Natural killer cell (primary cell): ENCODE data around the gene GAS2L3. TPM values are rescaled to one million over a fixed set of nuclear protein-coding genes. Genes with fewer than 3 reads are reported as not detected.

Source experiments
- ATAC-seq, 3 donors: fragments of 150-1000 bp in 2 of 3; fragments of 200-7000 bp in 1 of 3; cut with Tn5 transposase; 1 replicate in 1 of 3; 2 replicates in 2 of 3; pipeline ENCODE4 v1.10.0; 2021; ENCODE audit warnings: mild to moderate bottlenecking in 2 of 3, moderate library complexity in 2 of 3
- DNase-seq, 2 donors: peaks; one replicate each; pipeline versions ENCODE4 v3.0.0 to v3.0.0-alpha.2; 2013 to 2021; ENCODE audit warnings: mixed read lengths in 1 of 2
- H3K27ac ChIP-seq: one replicate; pipeline ENCODE4 v1.5.1; 2013; ENCODE audit warnings: mild to moderate bottlenecking, low read length
- H3K27me3 ChIP-seq: one replicate; pipeline ENCODE4 v1.6.1; 2013; ENCODE audit warnings: low read length; ENCODE audit not compliant: control insufficient read depth, insufficient read depth
- H3K36me3 ChIP-seq: one replicate; pipeline ENCODE4 v1.6.1; 2013; ENCODE audit warnings: low read length; ENCODE audit not compliant: control insufficient read depth, insufficient read depth
- H3K4me1 ChIP-seq: one replicate; pipeline ENCODE4 v1.6.1; 2013; ENCODE audit warnings: low read length; ENCODE audit not compliant: control insufficient read depth, insufficient read depth
- H3K4me3 ChIP-seq: one replicate; pipeline ENCODE4 v1.5.1; 2013; ENCODE audit warnings: low read length
- H3K9me3 ChIP-seq: one replicate; pipeline ENCODE4 v1.6.1; 2013; ENCODE audit warnings: low read length; ENCODE audit not compliant: control insufficient read depth, insufficient read depth
- H3K27ac Mint-ChIP-seq, 2 donors: one replicate each; pipeline ENCODE4 v1.8.0; 2022; ENCODE audit warnings: mild to moderate bottlenecking in 2 of 2, mixed read lengths in 2 of 2, moderate library complexity in 1 of 2
- H3K27me3 Mint-ChIP-seq, 2 donors: one replicate each; pipeline ENCODE4 v1.8.0; 2022; ENCODE audit warnings: low read depth in 2 of 2, mixed read lengths in 2 of 2
- H3K36me3 Mint-ChIP-seq: one replicate; pipeline ENCODE4 v1.8.0; 2022; ENCODE audit warnings: mixed read lengths
- H3K4me1 Mint-ChIP-seq, 2 donors: one replicate each; pipeline ENCODE4 v1.8.0; 2022; ENCODE audit warnings: mixed read lengths in 2 of 2
- H3K4me3 Mint-ChIP-seq: one replicate; pipeline ENCODE4 v1.8.0; 2022; ENCODE audit warnings: mild to moderate bottlenecking, moderate library complexity, mixed read lengths
- H3K9me3 Mint-ChIP-seq, 2 donors: one replicate each; pipeline ENCODE4 v1.8.0; 2022; ENCODE audit warnings: mixed read lengths in 2 of 2
- WGBS: methylation state at CpG from one replicate; pipeline ENCODE4 v1.1.7; 2013; ENCODE audit warnings: missing lambda C conversion rate; ENCODE audit not compliant: insufficient coverage; 5-methylcytosine and 5-hydroxymethylcytosine counted together
- intact Hi-C: fragments of 100-400 bp; cut with micrococcal nuclease; formaldehyde crosslinking; loops from one replicate; pipeline ENCODE4 v1.14.2; 2022
- total RNA-seq, 4 donors: library from RNA; stranded (reverse); fragments of 120-200 nt in 1 of 4; gene quantifications; one replicate each; pipeline versions ENCODE4 v1.2.3 to v1.2.4, GENCODE V29; 2013 to 2022
- TF ChIP-seq, protein P1 (sequence below): fragments of 200-600 bp; IDR thresholded peaks from one replicate; pipeline ENCODE4 v1.8.0; 2022; ENCODE audit warnings: antibody characterized with exemption

GAS2L3 gene
- total RNA-seq, 3 donors from 2014 or later (not counting 1 experiment from before 2014, with no cell fraction given), result 0.66 to 1.4 (median 1.0) TPM

DNA sequence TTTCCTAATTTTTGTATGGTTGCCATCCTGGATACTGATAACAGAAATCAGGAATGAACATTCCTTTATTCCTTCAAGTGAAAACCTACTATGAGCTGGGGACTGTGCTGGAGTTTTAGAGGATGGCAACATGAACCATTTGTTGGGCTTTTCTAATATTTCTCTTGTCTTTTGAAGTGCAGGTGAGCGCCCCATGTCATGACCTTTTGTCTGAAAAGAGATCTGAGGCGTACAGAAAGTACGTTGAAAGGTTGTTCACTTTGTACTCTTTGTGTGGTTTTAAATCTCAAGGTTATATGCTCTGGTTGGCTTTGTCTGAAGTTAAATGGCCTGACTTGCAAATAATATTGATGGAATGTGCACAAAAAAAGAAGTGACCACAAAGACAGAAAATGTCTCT is 79.0 kb downstream of the GAS2L3 start:
- H3K27me3 Mint-ChIP-seq, result peaks cover 0 to 2% of the 10 kb centered on the region in 2 donors
- H3K4me1 Mint-ChIP-seq, result no peaks in the 10 kb centered on the region

DNA sequence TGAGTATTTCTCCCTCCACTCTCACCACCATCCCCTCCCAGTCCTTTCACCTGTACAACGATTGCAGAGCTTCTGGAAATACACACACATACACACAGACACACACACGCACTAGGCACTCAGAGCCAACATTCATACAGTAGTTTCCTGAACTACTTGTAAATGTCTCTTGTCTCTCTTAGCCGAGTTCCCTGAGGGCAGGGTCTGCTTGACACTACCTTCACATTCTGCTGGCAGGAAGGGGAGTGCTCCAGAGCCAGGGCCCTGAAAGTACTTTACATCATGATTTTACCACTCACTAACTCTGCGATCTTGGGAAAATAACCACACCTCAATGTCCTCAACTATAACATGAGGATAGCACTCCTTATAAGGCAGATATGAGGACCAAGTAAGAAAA is 82.7 kb downstream of the GAS2L3 start:
- H3K27me3 ChIP-seq, result no peaks in the 10 kb centered on the region

More for the DNA sequence above, 79.0 kb downstream of the GAS2L3 start:
- H3K9me3 Mint-ChIP-seq, result peaks cover 4% of the 10 kb centered on the region in 2 donors
- no peaks in the 10 kb centered on the region for H3K36me3 Mint-ChIP-seq
- intact Hi-C loops, result no loop called here
- no peaks in the 10 kb centered on the region for H3K36me3 ChIP-seq
- no peaks in the 10 kb centered on the region for H3K4me1 ChIP-seq
- no peak overlapping the region for H3K27ac ChIP-seq
- no peak for ATAC-seq
- no peak overlapping the region for H3K27ac Mint-ChIP-seq
- WGBS, result 71% methylated on average over 3 of the region's 3 CpGs
- no peak overlapping the region for H3K4me3 ChIP-seq
- no peak for DNase-seq
- H3K9me3 ChIP-seq, result no peaks in the 10 kb centered on the region
- no peaks in the 10 kb centered on the region for H3K27me3 ChIP-seq
- TF ChIP-seq, protein P1, sequence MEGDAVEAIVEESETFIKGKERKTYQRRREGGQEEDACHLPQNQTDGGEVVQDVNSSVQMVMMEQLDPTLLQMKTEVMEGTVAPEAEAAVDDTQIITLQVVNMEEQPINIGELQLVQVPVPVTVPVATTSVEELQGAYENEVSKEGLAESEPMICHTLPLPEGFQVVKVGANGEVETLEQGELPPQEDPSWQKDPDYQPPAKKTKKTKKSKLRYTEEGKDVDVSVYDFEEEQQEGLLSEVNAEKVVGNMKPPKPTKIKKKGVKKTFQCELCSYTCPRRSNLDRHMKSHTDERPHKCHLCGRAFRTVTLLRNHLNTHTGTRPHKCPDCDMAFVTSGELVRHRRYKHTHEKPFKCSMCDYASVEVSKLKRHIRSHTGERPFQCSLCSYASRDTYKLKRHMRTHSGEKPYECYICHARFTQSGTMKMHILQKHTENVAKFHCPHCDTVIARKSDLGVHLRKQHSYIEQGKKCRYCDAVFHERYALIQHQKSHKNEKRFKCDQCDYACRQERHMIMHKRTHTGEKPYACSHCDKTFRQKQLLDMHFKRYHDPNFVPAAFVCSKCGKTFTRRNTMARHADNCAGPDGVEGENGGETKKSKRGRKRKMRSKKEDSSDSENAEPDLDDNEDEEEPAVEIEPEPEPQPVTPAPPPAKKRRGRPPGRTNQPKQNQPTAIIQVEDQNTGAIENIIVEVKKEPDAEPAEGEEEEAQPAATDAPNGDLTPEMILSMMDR, result no peak
- no peak overlapping the region for H3K4me3 Mint-ChIP-seq

DNA sequence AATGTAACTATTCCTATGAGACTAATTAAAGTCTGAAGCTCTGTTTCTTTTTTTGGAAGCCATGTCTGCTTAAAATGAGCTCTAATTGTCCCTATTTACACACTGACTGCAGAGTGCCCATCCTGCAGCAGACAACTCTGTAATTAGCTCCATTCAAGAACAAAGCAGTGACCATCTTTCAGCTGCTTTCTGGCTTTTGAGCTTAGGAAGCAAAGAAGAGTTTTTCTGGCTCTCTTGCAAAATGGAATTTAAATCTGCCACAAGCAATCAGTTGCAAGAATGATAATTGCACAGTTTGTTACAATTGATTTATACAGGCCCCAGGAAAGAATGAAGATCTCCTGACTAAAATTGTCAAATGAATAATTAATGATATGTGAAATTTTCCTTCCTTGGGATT is 83.4 kb downstream of the GAS2L3 start:
- Mint-ChIP-seq H3K27ac (no peak overlapping the region), H3K36me3 (no peaks in the 10 kb centered on the region), H3K4me3 (no peak overlapping the region), H3K9me3 (peaks cover 6 to 7% of the 10 kb centered on the region in 2 donors), H3K4me1 (no peaks in the 10 kb centered on the region), H3K27me3 (no peaks in the 10 kb centered on the region)
- Histone ChIP-seq H3K36me3 (no peaks in the 10 kb centered on the region), H3K4me1 (no peaks in the 10 kb centered on the region), H3K27me3 (no peaks in the 10 kb centered on the region), H3K9me3 (no peaks in the 10 kb centered on the region), H3K4me3 (no peak overlapping the region), H3K27ac (no peak overlapping the region)
- intact Hi-C loops, result no loop called here
- TF ChIP-seq, protein P1, result no peak
- ATAC-seq (no peak), DNase-seq (no peak)

More for the DNA sequence above, 82.7 kb downstream of the GAS2L3 start:
- DNase-seq (no peak), ATAC-seq (no peak)
- intact Hi-C loops, result no loop called here
- Histone ChIP-seq H3K36me3 (no peaks in the 10 kb centered on the region), H3K4me3 (no peak overlapping the region), H3K27ac (no peak overlapping the region), H3K4me1 (no peaks in the 10 kb centered on the region), H3K9me3 (no peaks in the 10 kb centered on the region)
- Mint-ChIP-seq H3K36me3 (no peaks in the 10 kb centered on the region), H3K9me3 (peaks cover 6 to 7% of the 10 kb centered on the region in 2 donors), H3K4me3 (no peak overlapping the region), H3K27ac (no peak overlapping the region), H3K27me3 (no peaks in the 10 kb centered on the region), H3K4me1 (no peaks in the 10 kb centered on the region)
- TF ChIP-seq, protein P1, result no peak
- WGBS, result 64% methylated on average over 3 of the region's 4 CpGs

DNA sequence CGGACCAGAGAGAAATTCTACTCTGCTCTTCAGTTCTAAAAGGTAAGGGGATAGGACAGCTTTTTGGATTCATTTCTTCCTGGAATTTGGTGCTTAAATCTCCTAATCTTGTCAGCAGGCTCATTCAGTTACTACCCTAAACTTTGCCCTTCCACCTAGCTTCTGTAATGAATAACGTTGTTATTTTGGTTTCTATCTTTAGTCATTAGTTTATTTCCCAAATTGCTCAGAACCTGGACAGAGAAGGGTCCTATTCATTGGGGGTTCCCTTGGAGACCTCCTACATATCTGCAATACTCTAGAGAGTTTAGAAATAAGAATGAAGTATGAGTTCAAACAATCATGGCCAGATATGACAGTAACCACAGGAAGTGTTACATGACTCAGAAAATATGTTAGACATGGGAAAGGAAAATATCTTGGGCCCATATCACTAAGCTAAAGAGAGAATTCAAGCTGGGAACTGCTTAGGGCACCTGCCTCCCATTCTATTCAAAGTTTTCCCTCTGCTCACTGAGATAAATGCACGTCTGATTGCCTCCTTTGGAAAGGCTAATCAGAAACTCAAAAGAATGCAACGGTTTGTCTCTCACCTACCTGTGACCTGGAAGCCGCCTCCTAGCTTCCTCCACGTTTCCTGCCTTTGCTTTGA is 87.9 kb downstream of the GAS2L3 start:
- 50% methylated on average over 4 of the region's 6 CpGs for WGBS
- H3K36me3 Mint-ChIP-seq, result no peaks in the 10 kb centered on the region

More for the DNA sequence above, 87.9 kb downstream of the GAS2L3 start:
- Histone ChIP-seq H3K27me3 (no peaks in the 10 kb centered on the region), H3K4me3 (no peak overlapping the region), H3K4me1 (no peaks in the 10 kb centered on the region), H3K36me3 (no peaks in the 10 kb centered on the region), H3K9me3 (no peaks in the 10 kb centered on the region), H3K27ac (no peak overlapping the region)
- Mint-ChIP-seq H3K4me3 (no peak overlapping the region), H3K9me3 (peaks cover 6 to 7% of the 10 kb centered on the region in 2 donors), H3K27ac (no peak overlapping the region), H3K4me1 (no peaks in the 10 kb centered on the region), H3K27me3 (no peaks in the 10 kb centered on the region)
- DNase-seq (no peak), ATAC-seq (no peak)
- TF ChIP-seq, protein P1, result no peak
- intact Hi-C loops, result no loop called here
